Measurements from ENCODE around the gene OR1J1. TPM values are rescaled to one million over a fixed set of nuclear protein-coding genes. Genes with fewer than 3 reads are reported as not detected.

Gene OR1J1
- total and polyA plus RNA-seq, 2 of the 8 experiments (the other 6 are each of a cell fraction or from before 2014, with no cell fraction given), result not detected

DNA sequence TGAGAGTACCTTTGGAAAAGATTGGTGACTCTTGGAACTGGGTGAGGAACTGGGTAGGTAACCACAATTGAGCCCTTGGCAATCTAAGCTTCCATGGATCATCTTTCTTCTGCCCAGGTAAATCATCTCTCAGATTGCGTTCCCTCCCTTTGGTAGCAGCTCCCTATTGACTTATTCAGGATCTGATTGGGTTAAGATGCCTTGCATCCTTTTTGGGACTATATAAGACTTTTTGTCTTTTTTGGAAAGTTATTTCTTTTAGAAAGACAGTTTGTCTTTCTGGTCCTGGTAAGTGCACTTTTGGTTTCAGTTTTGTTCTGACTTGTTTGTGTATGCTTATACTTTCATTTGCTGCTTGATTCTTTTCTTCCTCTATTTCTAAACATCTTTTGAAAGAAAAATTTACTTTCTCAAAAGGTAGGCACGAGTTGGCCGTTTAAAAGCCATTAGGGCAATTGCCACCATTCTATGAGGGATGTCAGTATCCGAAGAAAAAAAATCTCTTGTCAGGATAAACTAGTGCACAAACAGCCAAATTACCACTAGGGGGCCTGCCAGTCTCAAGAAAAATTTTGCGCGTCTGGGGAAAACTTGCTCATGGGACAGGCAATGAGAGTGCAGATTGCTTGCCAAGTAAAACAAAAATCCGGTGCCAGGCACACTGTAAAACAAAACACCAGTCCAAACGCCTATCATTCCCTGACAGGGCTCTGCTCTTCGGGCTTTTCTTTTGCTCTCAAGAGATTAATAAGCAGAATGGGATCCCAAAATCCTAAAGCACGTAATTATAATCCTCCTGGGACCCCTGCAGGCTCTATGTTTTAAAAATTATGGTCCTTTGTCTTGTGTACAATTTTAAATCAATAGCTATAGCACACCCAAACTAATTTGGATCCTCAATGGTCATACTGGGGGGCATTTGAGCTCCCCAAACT is 12.8 kb downstream of the OR1J1 start:
- Histone ChIP-seq H2AK5ac (ENCODE audit: low read depth, low read length) (no peak overlapping the region), H3K4me1 (replicated peaks in 1 of 4; ENCODE audit: control insufficient read depth in 3 of 4, insufficient read depth in 4 of 4, low read length in 3 of 4) (no peaks in the 10 kb centered on the region; a peak in 1 of 7 replicates), H3K9me3 (ENCODE audit: insufficient read depth in 2 of 2, low read depth in 1 of 2, low read length in 1 of 2) (peaks cover 12 to 17% of the 10 kb centered on the region in 2 experiments; a peak in 2 of 4 replicates), H4K20me1 (replicated peaks in 1 of 2; ENCODE audit: control insufficient read depth in 1 of 2, insufficient read depth in 2 of 2, low read length in 2 of 2) (no peaks in the 10 kb centered on the region), H3K9ac (replicated peaks in 1 of 4; ENCODE audit: extremely low read depth in 1 of 4, low read depth in 3 of 4, low read length in 3 of 4) (no peak overlapping the region), H2BK20ac (ENCODE audit: low read length) (no peak overlapping the region), H3K4ac (replicated peaks; ENCODE audit: insufficient read length, low read depth, low read length) (no peak overlapping the region), H3K27me3 (replicated peaks in 1 of 4; ENCODE audit: control insufficient read depth in 3 of 4, extremely low read depth in 1 of 4, insufficient read depth in 3 of 4, low read length in 3 of 4) (no peaks in the 10 kb centered on the region; a peak in 1 of 7 replicates), H4K8ac (ENCODE audit: extremely low read depth, insufficient read depth, low read length) (no peak overlapping the region), H4K91ac (replicated peaks; ENCODE audit: insufficient read length, low read length) (no peak overlapping the region), H2AFZ (ENCODE audit: low read length) (peak overlapping the region; percentile 4; the same call in 1 of the 2 replicates), H3K36me3 (ENCODE audit: control insufficient read depth in 2 of 4, insufficient read depth in 4 of 4, low read length in 3 of 4) (no peaks in the 10 kb centered on the region), H3K18ac (ENCODE audit: extremely low read depth, low read length) (no peak overlapping the region), H2BK15ac (ENCODE audit: low read length) (no peak overlapping the region), H3K23ac (ENCODE audit: insufficient read length) (no peak overlapping the region), H3K14ac (ENCODE audit: insufficient read length) (no peak overlapping the region), H2BK5ac (ENCODE audit: low read depth, low read length) (no peak overlapping the region), H2BK120ac (replicated peaks; ENCODE audit: low read depth, low read length) (no peak overlapping the region), H3K4me2 (ENCODE audit: insufficient read depth in 1 of 2, low read depth in 2 of 2, low read length in 2 of 2) (no peak overlapping the region), H2BK12ac (ENCODE audit: low read depth, low read length) (no peak overlapping the region), H4K5ac (ENCODE audit: insufficient read length, low read depth, low read length) (no peak overlapping the region), H3K27ac (ENCODE audit: low read depth, low read length) (no peak overlapping the region), H3K79me2 (ENCODE audit: control insufficient read depth in 1 of 2, insufficient read depth in 2 of 2, low read length in 2 of 2) (no peaks in the 10 kb centered on the region), H3K23me2 (ENCODE audit: low read depth, low read length) (no peaks in the 10 kb centered on the region), H3K79me1 (ENCODE audit: low read depth, low read length) (no peaks in the 10 kb centered on the region), H3K56ac (replicated peaks; ENCODE audit: insufficient read length, low read depth, low read length) (no peak overlapping the region), H3K4me3 (ENCODE audit: extremely low read depth in 1 of 4, insufficient read depth in 2 of 4, low read depth in 3 of 4, low read length in 4 of 4) (no peak overlapping the region)
- FAIRE-seq, result peak; percentile 13
- TF ChIP-seq RAD21 (IDR thresholded peaks at IDR 0.05 in 1 of 2, conservative IDR thresholded peaks at IDR 0.05 in 1 of 2; ENCODE audit: low read depth in 2 of 2, low read length in 2 of 2), result peak; percentile 80 to 85
- no peak for TF ChIP-seq KDM1A (IDR thresholded peaks at IDR 0.05; ENCODE audit: borderline replicate concordance, low read length)
- TF ChIP-seq CHD2 (IDR thresholded peaks at IDR 0.05; ENCODE audit: low read length), result no peak
- no peak for TF ChIP-seq ZNF274 (IDR thresholded peaks at IDR 0.05; ENCODE audit: borderline replicate concordance, extremely low read depth, low read length)
- TF ChIP-seq, protein P1, sequence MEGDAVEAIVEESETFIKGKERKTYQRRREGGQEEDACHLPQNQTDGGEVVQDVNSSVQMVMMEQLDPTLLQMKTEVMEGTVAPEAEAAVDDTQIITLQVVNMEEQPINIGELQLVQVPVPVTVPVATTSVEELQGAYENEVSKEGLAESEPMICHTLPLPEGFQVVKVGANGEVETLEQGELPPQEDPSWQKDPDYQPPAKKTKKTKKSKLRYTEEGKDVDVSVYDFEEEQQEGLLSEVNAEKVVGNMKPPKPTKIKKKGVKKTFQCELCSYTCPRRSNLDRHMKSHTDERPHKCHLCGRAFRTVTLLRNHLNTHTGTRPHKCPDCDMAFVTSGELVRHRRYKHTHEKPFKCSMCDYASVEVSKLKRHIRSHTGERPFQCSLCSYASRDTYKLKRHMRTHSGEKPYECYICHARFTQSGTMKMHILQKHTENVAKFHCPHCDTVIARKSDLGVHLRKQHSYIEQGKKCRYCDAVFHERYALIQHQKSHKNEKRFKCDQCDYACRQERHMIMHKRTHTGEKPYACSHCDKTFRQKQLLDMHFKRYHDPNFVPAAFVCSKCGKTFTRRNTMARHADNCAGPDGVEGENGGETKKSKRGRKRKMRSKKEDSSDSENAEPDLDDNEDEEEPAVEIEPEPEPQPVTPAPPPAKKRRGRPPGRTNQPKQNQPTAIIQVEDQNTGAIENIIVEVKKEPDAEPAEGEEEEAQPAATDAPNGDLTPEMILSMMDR (IDR thresholded peaks at IDR 0.05; ENCODE audit: control extremely low read depth in 1 of 3, insufficient read depth in 1 of 3, low read depth in 1 of 3, low read length in 3 of 3), result peak; percentile 28 to 74 (median 71)
- peak; percentile 31 to 54 for DNase-seq (ENCODE audit: low read depth in 1 of 2, low spot score in 2 of 2)
- ChIA-PET CTCF (ENCODE audit: partially characterized antibody) (interaction anchor here (0.7 to 5.1 kb wide), 10 partner anchors 10 to 346 kb away, joined by 3 to 61 read pairs (median 4); no protein-coding TSS in a partner anchor), POLR2A (ENCODE audit: partially characterized antibody) (interaction anchor here (1.3 kb wide), 1 partner anchor 345 kb away, joined by 3 read pairs; no protein-coding TSS in a partner anchor)
- 32% methylated on average over 10 of the region's 10 CpGs; no CpG with 5 or more reads in 1 of the 2 experiments for WGBS, 2 experiments (ENCODE audit: extremely low coverage in 1 of 2, insufficient coverage in 1 of 2, insufficient read length in 1 of 2, insufficient replicate concordance in 2 of 2, low coverage in 1 of 2, low lambda C conversion rate in 2 of 2, missing lambda C conversion rate in 1 of 2)
